LNCAP (cell line): ENCODE measurements around the gene PRKAA1.

Experiments used
- CTCF ChIP-seq: fragments of 450-650 bp; IDR thresholded peaks from 2 replicates; pipeline ENCODE4 v1.5.1; 2017; ENCODE audit warnings: mild to moderate bottlenecking

PRKAA1 gene

GRCh38 chr5:40834849-40835787 is 36.9 kb upstream of the PRKAA1 start, which contains the start of gene RPL37:
TSS of gene RPL37 (minus strand) at chr5:40835222. CDS start at chr5:40835185, 37 bp downstream.
- no peak for TF ChIP-seq CTCF

GRCh38 chr5:40834391-40834848 is 36.2 kb upstream of the PRKAA1 start:
- no peak for TF ChIP-seq CTCF

GRCh38 chr5:40833712-40834229 is 35.6 kb upstream of the PRKAA1 start:
- no peak for TF ChIP-seq CTCF

- TF ChIP-seq CTCF: no peak
These were observed 34.2 kb upstream of the PRKAA1 start for GRCh38 chr5:40832345-40832744.

GRCh38 chr5:40831346-40832210 is 33.4 kb upstream of the PRKAA1 start:
- no peak for TF ChIP-seq CTCF

GRCh38 chr5:40829748-40830533 is 31.8 kb upstream of the PRKAA1 start:
- TF ChIP-seq CTCF: no peak
